ENCODE results near the gene FCSK.
"Not testable (repeated sequence)": the region's sequence is repeated elsewhere in the genome, so short reads cannot be mapped to it uniquely, and the experiment has no call there.

FCSK gene

DNA sequence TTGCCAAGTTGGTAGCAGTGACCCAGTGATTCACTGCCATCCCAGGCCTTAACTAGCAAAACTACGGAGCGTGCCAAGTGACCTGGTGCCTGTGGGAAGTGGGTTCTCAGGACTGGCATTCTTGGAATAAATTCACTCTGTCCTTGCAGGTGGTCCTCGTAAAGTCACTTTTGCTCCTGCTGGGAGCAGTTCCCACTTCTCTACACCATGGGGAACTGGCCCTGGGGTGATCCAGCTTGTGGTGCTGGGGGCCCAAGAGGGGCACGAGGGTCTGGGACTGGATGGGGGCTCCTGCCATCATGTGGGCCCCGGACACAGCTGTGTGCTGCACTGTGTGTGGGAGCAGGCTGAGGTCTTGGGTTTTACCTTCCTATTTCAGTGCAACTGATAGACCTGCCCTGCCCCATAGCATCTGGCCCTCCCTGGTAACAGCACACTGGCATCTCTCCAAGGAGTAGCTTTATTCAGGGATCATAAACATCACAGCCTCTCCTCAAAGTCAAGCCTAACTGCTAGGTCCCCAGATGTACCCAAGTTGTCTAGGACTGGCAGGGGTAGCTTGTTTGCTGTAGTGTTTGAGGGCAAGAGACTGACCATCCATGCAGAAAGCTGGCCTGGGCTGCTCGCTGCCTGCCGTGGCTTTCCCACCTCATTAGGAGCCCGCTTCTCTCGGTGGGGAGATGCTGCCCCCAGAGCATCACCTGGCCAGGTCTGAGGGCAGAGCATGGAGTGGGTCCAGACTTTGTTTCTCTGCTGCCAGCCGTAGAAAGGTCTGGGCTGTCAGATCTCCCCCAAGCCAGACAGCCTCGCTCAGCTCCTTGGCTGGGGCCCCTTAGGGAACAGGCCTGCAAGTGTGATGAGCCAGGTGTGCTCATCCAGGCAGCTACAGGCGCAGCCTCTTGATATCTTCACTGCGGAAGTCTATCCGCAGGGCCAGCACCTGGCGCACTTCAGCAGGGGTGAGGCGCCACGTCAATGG, 26.0 kb downstream of the FCSK start:
- DNase-seq = no peak

DNA sequence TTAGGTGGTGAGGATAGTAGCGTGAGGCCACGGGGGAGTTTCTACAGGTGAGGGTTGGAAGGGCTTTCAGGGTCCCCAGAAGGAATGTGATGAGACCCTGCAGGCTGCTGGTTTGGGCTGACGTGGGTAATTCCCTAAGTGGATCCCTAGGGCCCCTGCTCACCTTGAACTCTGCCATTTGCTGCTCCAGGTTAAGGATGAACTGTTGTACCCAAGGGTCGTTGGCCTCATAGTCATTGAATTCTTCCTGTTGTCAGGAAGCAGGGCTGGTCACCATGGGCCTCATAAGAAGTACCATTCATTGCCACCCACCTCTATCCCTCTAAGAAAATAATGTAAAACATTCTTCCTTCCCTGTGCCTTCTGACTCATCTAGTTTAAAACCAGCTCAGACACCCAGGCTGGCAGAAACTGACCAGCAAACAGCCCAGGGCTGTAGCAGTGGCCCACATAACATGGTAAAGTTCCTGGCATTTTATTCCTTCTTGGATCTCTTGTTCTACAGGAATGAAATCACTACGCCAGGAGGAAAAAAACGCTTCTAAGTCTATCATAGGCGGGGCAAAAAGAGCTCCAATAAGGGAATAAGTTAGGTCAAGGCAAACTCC, 27.6 kb downstream of the FCSK start:
- DNase-seq = no peak

- no peak for DNase-seq
These were observed 28.2 kb downstream of the FCSK start for GRCh38 chr16:70482624-70483023.

GRCh38 chr16:70483426-70483825, 29.0 kb downstream of the FCSK start:
- DNase-seq = no peak

- DNase-seq = no peak
These were observed 30.5 kb downstream of the FCSK start for GRCh38 chr16:70484867-70485266.

- no peak for DNase-seq
These were observed 35.9 kb downstream of the FCSK start for GRCh38 chr16:70490261-70490660.

- DNase-seq = no peak
These were observed 39.4 kb downstream of the FCSK start for GRCh38 chr16:70493802-70494201.

- DNase-seq = no peak
These were observed 39.9 kb downstream of the FCSK start for GRCh38 chr16:70494202-70494770.

DNA sequence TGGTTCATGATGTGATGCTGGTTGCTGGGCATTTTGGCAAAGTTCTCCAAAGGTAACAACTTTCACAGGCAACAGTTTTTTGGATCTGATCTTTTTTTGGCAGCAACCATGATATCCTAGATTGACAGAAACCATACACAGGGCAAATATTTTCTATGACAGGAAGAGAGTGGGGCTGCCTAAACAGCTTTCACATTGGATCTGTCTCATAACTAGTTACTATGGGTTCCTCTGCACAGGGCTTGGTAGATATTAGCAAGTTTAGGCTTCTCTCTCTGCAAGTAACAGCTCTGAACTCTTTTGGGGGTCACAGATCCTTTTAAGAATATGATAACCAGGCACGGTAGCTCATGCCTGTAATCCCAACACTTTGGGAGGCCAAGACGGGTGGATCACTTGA, 40.4 kb downstream of the FCSK start:
- DNase-seq = no peak

- DNase-seq = no peak
These were observed 41.2 kb downstream of the FCSK start for GRCh38 chr16:70495425-70496182.

GRCh38 chr16:70496513-70496912, 42.1 kb downstream of the FCSK start:
- DNase-seq = no peak

- no peak for DNase-seq
These were observed 54.4 kb downstream of the FCSK start for GRCh38 chr16:70508752-70509151.

DNA sequence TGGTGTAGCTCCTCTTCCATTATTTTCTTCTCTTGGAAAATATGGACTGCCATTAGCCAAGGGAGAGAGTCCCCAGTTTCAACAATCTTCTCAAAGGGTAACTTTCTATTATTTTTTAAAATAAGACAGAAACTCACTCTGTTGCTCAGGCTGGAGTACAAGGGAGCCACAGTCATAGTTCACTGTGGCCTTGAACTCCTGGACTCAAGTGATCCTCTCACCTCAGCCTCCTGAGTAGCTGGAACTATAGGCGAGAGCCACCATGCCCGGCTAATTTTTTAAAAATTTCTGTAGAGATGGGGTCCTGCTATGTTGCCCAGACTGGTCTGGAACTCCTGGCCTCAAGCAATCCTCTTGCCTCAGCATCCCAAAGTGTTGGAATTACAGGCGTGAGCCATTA, 55.8 kb downstream of the FCSK start:
- no peak for DNase-seq

DNA sequence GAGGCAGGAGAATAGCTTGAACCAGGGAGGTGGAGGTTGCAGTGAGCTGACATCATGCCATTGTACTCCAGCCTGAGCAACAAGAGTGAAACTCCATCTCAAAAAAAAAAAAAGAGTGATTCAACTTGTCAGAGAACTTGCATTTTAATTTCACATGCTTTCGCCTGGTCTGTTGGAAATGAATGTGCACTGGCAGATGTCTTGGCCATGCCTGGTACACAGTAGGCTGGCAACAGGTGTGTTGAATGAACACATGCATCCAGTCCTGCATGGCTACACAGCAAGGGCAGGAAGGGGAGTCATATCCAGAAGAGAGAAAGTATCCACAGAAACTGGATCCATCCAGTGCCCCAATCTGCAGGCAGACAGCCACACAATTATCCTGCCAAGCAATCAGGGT, 57.4 kb downstream of the FCSK start:
- no peak for DNase-seq

DNA sequence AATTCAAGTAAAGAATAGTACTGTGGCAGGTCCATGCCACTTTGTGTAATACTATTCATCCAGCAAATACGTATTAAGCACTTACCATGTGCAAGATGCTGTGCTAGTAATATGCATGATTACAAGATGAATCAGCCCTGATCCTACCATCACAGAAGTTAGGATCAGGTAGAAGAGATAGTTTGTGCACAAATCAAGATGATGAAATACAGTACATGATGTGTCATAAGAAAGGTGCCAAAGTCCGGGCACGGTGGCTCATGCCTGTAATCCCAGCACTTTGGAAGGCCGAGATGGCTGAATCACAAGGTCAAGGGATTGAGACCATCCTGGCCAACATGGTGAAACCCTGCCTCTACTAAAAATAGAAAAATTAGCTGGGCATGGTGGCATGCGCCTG, 58.1 kb downstream of the FCSK start:
- DNase-seq = no peak

GRCh38 chr16:70520612-70521297, 66.4 kb downstream of the FCSK start:
- no peak for DNase-seq

DNA sequence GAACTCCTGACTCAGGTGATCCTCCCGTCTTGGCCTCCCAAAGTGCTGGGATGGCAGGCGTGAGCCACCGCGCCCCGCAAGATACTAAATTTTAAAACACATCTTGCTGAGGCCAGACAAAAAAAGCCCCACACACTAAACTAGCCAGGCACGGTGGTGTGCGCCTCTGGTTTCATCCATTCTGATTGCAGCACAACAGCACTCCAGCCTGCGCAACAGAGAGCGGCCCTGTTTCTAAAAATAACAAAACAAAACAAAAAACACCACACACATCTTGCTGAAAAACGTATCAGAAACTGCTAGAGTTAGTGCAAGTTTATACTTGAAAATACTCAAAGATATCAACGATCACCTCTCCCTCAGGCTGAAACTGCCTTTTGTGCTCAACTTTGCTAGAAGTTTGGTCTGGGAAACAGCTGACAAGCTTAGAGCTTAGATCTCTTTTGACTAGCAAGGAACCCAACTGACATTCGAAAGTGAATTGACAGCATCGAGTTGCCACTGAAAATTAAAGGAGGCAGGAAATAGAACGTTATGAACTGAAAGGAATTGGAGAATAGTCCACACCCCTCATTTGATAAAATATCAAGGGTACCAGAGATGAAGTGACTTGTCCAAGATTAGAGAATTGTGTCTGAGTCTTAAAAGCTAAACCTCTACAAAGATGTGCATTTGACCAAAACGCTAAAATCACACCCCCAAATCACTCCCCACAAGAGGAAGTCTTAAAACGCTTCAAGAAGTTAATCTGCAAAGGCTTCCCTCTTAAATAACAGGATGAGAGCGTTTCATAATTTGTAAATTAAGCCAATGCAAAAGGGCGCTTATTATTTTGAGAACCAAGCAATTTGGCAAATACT, 68.1 kb downstream of the FCSK start:
- no peak for DNase-seq

GRCh38 chr16:70523076-70523742, 68.8 kb downstream of the FCSK start, which contains the start of gene COG4:
Gene COG4, minus strand, starts transcription at chr16:70523554. Its CDS starts 11 bp downstream, at chr16:70523543.
- peak; percentile 88 for DNase-seq

GRCh38 chr16:70523743-70524398, 69.5 kb downstream of the FCSK start, which contains the start of gene SF3B3:
Gene SF3B3, plus strand, starts transcription at chr16:70523816. Its CDS starts 2,841 bp downstream, at chr16:70526657.
- DNase-seq = peak; percentile 65

DNA sequence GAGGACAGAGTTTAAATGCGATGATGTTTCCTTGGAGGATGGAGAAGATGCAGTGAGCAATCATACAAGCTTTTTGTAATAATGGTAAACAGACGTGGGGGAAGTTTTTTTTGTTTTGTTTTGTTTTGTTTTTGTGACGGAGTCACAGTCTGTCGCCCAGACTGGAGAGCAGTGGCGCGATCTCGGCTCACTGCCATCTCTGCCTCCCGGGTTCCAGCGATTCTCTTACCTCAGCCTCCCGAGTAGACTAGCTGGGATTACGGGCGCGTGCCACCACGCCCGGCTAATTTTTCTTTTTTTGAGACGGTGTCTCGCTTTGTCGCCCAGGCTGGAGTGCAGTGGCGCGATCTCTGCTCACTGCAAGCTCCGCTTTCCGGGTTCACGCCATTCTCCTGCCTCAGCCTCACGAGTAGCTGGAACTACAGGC, 70.0 kb downstream of the FCSK start:
- not testable (repeated sequence) for DNase-seq

Measured in COR-L47 (cell line).